Stimulated activated CD8-positive, alpha-beta memory T cell treated with anti-CD3 and anti-CD28 coated beads, Interleukin-15, amount 100 ng/mL, for 1 hour (primary cell): ENCODE data around the gene HYLS1.

Experiments used
- DNase-seq: peaks from one replicate; pipeline ENCODE4 v3.0.0-alpha.2; 2020; ENCODE audit warnings: low read depth

Gene HYLS1

DNA sequence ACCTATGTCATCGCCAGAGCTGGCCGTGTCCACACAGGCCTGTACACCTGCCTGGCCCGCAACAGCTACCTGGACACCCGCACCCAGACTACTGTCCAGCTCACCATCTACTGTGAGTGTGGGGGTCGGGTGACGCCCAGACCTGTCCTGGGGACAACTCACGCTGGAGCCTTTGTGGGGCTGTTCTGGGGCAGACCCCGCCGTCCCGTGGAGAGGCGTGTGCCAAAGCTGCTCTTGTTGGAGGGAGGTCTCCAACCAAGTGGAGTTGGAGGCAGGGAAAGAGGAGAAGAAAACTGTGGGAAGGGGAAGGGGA is 62.7 kb downstream of the HYLS1 start:
- no peak for DNase-seq
